ENCODE data around the gene PSD4.

Gene PSD4

DNA sequence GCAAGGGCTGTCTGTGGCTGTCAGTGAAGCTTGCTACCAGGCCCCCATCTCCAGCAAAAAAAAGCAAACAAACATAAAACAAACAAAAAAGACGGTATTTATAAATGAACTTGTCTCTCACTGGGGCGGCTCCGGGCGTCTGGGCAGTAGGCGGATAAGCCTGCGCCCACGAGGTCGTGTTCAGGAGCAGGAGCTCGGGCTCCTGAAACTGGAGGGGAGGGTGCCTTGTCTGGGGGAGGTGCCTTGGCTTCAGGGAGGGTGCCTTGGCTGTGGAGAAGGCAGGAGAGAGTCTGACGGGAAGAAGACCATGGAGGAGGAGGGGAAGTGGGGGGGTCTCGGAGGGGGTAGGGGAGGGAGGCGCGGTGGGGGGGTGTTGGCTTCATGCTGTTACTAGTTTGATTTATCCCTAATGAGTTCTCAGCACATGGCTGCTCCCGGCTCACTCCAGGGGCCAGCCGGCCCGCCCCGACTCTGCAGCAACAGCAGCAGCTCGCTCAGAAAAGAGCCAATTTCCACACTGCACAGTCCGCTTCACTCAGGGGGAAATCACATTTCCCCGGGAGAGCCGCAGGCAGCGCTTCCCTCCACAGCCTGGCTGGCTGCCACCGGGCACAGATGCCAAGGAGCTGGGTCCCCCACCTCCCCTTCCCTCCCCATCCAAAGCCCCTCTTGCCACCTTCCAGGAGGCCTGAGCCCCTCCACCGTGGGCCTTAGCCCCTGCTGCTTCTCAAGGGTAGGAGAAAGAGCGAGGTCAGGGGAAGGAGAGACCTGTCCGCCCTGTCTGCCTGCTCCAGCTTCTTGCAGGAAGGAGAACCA is 38.7 kb downstream of the PSD4 start:
- H3K27me3 Mint-ChIP-seq = no peaks in the 10 kb centered on the region
- H3K4me1 Mint-ChIP-seq (ENCODE audit: low read depth) = peaks cover 13% of the 10 kb centered on the region
- H3K27ac Mint-ChIP-seq = no peak overlapping the region
- H3K4me3 Mint-ChIP-seq = no peak overlapping the region
- no peaks in the 10 kb centered on the region for H3K9me3 Mint-ChIP-seq (ENCODE audit: low read depth)
- no peaks in the 10 kb centered on the region for H3K36me3 Mint-ChIP-seq

DNA sequence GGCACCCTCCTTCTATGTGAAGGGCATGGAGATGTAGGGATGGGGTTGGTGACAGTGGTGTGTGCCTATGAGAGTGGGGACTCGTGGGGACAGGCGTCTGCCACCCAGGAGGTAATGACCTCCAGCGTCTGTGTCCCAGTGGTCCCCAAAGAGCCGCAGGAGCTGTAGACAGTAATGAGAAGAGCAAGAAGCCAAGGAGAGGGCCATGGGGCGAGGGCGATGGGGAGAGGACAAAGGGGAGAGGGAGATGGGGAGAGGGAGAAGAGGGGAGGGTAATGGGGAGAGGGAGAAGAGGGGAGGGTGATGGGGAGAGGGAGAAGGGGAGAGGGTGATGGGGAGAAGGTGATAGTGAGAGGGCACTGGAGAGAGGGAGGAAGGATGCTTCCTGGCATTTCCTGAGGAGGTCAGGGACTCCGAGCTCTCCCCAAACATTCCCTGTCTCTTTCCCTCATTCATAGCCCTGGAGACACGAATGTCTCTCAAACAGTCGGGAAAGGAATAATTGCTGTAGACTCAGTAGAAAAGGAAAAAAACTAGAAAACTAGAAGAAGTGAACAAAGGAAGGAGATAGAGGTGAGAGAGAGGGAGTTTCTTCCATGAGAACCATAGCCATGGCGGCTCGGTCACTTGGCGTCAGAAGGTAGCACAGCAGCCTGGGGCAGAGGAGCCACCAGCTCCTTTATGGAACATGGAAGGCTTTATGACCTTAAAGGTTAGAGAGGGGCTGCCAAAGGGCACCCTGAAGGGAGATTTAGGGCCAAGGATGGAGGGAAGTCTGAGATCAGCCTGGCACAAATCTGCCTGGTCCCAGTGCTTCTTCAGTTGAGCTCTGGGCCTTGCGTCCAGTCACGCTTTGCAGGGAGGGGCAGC is 39.5 kb downstream of the PSD4 start:
- H3K4me1 Mint-ChIP-seq (ENCODE audit: low read depth) = peaks cover 18% of the 10 kb centered on the region
- no peaks in the 10 kb centered on the region for H3K36me3 Mint-ChIP-seq
- no peak overlapping the region for H3K4me3 Mint-ChIP-seq
- no peaks in the 10 kb centered on the region for H3K27me3 Mint-ChIP-seq
- no peaks in the 10 kb centered on the region for H3K9me3 Mint-ChIP-seq (ENCODE audit: low read depth)
- H3K27ac Mint-ChIP-seq = no peak overlapping the region

DNA sequence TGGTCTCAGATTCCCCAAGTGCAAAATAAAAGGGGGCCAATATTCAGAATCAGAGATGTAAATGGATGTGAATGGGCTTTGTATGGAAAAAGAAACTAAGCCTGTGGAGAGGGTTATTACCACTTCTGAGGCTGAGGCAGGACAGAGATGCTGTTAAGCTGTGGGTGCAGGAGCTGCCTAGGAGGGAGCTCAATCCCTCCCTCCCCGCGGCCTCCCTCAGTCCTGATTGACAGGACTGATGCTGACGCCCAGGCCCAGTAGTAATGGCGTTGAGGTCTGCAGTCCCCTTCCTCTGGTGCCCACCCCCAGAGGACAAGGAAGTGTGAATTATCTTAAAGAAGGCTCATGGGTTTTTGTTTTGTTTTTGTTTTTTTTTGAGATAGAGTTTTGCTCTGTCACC is 40.4 kb downstream of the PSD4 start:
- Mint-ChIP-seq H3K4me1 (ENCODE audit: low read depth) (peaks cover 24% of the 10 kb centered on the region), H3K4me3 (no peak overlapping the region), H3K9me3 (ENCODE audit: low read depth) (no peaks in the 10 kb centered on the region), H3K36me3 (no peaks in the 10 kb centered on the region), H3K27me3 (no peaks in the 10 kb centered on the region), H3K27ac (no peak overlapping the region)

DNA sequence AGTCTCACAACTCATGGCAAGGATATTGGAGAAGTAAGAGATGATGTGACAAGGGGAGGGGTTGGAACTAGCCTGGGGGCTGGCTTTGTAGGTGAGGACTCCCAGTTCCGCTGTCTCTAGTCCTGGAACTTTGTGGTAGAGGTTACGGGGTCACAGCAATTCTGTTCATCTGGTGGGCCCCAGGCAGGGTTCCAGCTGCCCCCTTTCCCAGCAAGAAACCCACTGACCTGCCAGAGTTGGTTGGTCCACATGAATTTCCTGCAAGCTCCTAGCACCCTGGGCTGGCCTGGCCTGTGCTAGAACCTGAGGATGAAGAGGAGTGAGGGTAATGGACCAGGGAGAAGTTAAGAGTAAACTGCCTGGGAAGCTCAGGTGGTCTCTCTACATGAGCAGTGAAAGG is 41.3 kb downstream of the PSD4 start:
- Mint-ChIP-seq H3K9me3 (ENCODE audit: low read depth) (no peaks in the 10 kb centered on the region), H3K36me3 (no peaks in the 10 kb centered on the region), H3K27me3 (no peaks in the 10 kb centered on the region), H3K4me3 (no peak overlapping the region), H3K4me1 (ENCODE audit: low read depth) (peaks cover 26% of the 10 kb centered on the region), H3K27ac (no peak overlapping the region)

DNA sequence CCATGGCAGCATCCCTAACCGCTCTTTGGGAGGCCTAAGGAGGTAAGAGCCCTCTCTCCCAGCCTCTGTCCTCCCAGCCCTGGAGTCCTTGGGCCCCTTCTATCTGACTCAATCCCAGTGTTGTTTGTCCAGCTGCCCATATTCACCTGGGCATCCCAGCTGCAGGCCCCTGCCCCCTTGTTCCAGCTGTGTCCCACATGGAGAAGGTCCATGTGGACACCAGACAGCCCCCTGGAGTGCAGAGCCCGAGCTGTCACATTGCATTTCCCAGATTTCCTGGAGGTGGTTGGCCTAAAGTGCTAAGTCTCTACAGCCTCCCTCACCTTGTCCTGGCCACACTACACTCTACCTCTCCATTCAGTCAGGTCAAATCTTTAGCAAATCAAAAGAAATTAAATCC is 42.5 kb downstream of the PSD4 start:
- no peak overlapping the region for H3K4me3 Mint-ChIP-seq
- H3K4me1 Mint-ChIP-seq (ENCODE audit: low read depth) = peaks cover 24% of the 10 kb centered on the region
- H3K36me3 Mint-ChIP-seq = no peaks in the 10 kb centered on the region
- H3K9me3 Mint-ChIP-seq (ENCODE audit: low read depth) = no peaks in the 10 kb centered on the region
- H3K27me3 Mint-ChIP-seq = no peaks in the 10 kb centered on the region
- H3K27ac Mint-ChIP-seq = no peak overlapping the region

DNA sequence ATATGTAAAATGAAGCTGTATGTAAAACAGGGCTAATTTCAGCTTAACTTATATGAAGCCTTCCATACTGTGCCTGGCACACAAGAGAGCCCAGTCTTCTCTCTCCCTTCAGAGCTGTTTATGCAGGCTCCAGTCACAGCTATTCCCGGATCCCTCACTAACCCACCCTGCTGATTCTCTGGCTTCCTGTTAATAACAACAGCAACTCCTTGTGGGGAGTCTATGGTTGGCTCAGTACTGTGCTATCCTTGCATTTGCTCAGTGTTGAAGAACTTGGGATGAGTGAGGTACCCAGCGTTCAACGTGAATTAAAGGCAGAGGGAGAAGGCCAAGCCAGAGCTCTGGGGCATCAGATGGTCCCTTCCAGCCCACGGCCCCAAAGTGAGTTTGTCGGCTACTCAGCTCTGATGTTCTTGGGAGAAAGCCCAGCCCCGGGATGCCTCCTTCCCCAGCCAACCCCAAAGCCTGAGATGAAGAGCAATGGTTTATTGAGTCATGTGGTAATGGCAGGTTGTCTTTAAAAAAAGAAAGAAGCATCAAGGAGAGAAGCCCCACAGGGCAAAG is 43.2 kb downstream of the PSD4 start:
- no peaks in the 10 kb centered on the region for H3K27me3 Mint-ChIP-seq
- H3K27ac Mint-ChIP-seq = no peak overlapping the region
- H3K36me3 Mint-ChIP-seq = no peaks in the 10 kb centered on the region
- H3K4me1 Mint-ChIP-seq (ENCODE audit: low read depth) = peaks cover 24% of the 10 kb centered on the region
- no peak overlapping the region for H3K4me3 Mint-ChIP-seq
- H3K9me3 Mint-ChIP-seq (ENCODE audit: low read depth) = no peaks in the 10 kb centered on the region

DNA sequence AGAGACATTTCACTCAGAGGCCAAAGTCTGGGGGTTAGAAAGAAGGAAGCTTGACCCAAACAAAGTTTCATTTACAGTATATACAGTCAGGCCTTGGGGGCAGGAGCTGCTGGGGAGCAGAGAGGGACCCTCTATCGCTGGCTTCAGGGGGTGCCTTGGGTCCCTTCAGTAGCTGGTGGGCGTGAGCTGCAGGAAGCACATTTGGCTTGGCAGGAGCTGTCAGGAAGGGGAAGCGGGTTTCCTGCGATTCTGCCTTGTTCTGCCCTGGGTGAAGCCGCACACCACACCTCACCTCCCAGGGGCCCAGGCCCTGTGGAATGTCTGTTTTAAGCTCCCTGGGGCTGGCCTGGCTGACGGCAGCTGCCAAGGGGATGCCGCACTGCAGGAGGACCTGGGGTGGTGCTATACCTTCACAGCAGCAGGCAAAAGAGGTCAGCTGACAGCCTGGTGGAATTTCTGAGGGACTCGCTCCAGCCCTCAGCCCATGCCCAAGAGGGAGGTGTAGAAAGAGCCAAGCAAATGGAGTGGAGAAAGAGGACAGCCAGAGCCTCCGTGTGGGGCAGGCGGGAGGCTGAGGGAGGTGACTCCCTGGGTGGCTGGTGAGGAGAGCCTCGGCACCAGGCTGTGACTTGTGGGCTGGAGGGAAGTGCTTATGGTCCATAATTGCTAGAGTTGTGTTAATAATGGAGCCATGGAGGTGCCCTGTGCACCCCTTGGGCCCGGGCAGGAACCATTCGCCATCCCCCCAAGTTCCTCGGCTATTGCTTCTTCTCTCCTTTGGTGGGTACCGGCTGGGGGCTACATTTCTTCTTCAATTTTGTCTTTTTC is 43.9 kb downstream of the PSD4 start:
- Mint-ChIP-seq H3K9me3 (ENCODE audit: low read depth) (no peaks in the 10 kb centered on the region), H3K27ac (no peak overlapping the region), H3K4me1 (ENCODE audit: low read depth) (peaks cover 24% of the 10 kb centered on the region), H3K4me3 (no peak overlapping the region), H3K27me3 (no peaks in the 10 kb centered on the region), H3K36me3 (no peaks in the 10 kb centered on the region)

DNA sequence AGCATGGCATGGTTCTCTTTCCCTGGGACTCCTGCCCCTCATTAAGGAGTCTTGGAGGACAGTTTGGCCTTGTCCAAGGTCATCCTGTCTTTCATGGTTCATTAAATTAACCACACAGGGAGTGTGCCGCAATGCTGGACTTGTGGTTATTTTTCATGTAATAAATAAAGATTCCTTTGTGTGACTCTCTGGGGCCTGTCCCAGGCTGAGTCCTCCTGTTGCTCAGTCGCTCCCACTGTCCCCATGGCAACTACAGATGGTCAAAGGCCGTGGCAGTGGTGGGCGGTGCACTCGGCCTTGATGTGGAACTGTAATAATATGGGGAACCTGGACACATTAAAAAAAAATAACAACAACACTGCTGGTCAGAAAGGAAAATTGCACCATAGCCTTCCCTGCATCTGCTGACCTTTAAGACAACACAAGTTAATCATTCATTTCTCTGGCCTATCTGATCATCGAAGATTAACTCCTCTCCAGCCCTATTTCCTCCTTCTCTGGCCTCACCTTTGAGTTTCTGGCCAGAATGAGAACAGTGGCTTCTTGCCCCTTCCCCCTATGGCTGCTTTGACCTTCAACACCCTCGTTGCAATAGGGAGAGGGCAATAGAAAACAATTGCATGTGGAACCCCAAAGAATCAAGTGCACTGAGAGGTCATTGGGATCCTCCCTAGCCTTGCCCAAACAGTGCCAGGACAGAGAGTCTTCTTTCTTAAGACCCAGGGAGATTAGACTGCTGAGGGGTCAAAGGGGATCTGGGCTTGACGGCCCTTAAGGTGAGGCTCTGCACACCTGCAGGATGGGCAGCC is 44.7 kb downstream of the PSD4 start:
- H3K36me3 Mint-ChIP-seq = no peaks in the 10 kb centered on the region
- no peaks in the 10 kb centered on the region for H3K9me3 Mint-ChIP-seq (ENCODE audit: low read depth)
- H3K27me3 Mint-ChIP-seq = no peaks in the 10 kb centered on the region
- no peak overlapping the region for H3K4me3 Mint-ChIP-seq
- peaks cover 24% of the 10 kb centered on the region for H3K4me1 Mint-ChIP-seq (ENCODE audit: low read depth)
- H3K27ac Mint-ChIP-seq = no peak overlapping the region

DNA sequence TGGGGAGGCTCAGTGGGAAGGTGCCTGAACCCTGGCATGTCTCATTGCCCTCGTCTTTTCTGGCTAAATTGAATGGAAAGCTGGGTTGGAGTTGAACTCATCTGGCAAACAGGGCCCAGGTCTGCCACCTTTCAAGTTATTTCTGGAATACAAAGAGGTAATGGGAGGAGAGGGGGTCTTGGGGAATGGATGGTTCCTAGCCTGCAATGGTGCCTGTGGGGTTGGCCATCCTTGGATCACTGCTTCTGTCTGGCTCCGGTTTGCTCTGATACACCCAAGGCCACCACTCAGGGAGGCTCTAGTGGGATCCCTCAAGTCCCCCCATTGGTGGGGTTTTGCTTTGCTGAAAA is 45.3 kb downstream of the PSD4 start:
- Mint-ChIP-seq H3K27ac (no peak overlapping the region), H3K9me3 (ENCODE audit: low read depth) (no peaks in the 10 kb centered on the region), H3K27me3 (no peaks in the 10 kb centered on the region), H3K4me1 (ENCODE audit: low read depth) (peaks cover 24% of the 10 kb centered on the region), H3K4me3 (no peak overlapping the region), H3K36me3 (no peaks in the 10 kb centered on the region)

DNA sequence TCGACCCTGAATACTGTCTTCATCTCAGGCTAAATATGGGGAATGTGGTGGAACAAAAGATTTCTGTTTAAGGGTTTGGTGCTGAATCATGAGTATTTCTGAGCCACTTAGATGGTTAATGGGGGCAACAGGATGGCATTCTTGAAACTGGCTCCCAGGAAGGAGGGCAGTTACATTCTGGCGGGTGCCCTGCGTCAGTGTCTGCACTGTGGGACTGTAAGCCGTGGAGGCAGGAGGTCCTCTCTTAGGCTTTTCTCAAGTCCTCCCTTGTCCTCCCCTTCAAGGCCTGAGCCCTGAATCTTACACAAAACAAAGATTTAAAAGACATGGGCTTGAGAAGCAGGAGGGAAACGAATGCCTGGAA is 45.7 kb downstream of the PSD4 start:
- Mint-ChIP-seq H3K27ac (no peak overlapping the region), H3K27me3 (no peaks in the 10 kb centered on the region), H3K9me3 (ENCODE audit: low read depth) (no peaks in the 10 kb centered on the region), H3K4me1 (ENCODE audit: low read depth) (peaks cover 24% of the 10 kb centered on the region), H3K36me3 (no peaks in the 10 kb centered on the region), H3K4me3 (no peak overlapping the region)

DNA sequence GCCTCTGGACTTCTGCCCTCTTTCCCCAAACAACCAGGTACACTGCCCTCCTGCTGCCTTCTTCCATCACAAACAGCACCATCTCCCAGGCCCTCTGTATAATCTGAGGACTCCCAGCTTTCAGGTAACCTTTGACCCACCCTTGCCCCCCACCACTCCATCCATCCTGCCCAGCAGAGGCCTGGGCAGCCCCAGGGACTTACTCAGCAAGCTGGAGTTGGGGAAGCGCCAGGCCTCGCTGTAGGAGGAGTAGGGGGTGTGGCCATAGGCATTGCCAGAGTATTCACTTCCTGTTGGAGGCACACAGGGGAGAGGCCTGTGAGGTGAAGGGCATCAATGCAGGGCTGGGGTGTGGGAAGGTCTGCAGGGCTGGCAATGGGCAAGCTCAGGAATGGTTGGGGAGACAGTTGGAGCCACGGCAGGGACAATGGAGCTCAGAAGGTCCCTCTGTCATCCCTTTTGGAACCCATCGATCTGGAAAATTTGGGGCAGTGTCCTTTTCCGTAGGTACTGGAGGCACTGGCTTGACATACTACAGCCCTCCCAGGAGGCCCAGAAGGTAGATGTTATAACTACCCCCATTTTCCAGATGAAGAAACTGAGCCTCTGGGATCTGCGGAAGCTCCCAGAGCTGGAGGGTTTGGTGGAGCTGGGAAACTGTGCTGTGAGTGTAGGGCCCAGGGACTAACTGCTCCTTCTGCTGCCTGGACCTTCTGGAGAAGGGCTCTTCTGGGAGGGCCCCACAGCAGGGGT is 46.3 kb downstream of the PSD4 start:
- peaks cover 24% of the 10 kb centered on the region for H3K4me1 Mint-ChIP-seq (ENCODE audit: low read depth)
- H3K36me3 Mint-ChIP-seq = no peaks in the 10 kb centered on the region
- H3K27me3 Mint-ChIP-seq = no peaks in the 10 kb centered on the region
- no peak overlapping the region for H3K27ac Mint-ChIP-seq
- H3K4me3 Mint-ChIP-seq = no peak overlapping the region
- H3K9me3 Mint-ChIP-seq (ENCODE audit: low read depth) = no peaks in the 10 kb centered on the region

DNA sequence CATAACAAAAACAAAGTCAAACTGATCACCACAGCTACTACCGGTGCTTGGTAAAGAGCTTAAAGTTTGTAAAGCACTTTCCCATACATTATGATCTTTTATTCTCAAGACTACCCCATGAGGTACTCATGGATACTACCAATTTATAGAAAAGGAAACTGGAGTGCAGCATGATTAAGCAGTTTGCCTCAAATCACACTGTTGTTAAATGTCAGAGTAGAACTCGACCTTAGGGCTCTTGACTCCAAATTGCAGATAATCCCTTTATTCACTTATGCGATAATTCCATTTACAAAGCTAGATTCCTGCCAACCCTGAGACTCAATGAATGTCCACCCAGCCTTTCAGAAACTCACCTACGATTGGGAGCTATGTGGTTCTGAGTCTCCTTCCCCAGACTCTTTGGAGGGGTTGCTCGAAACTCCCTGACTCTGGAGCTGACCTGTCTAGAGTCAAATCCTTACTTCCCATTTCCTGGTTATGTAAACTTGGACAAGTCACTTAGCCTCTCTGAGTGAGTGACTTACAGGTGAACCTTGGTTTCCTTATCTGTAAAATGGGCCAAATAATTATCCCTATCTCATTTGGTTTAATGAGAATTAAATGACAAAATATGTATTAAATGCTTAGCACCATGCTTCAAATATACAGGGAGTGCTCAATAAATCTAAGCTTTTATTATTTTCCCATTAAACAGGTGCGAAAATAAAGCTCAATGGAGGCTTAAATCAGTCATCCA is 47.4 kb downstream of the PSD4 start:
- Mint-ChIP-seq H3K4me3 (no peak overlapping the region), H3K9me3 (ENCODE audit: low read depth) (no peaks in the 10 kb centered on the region), H3K27ac (no peak overlapping the region), H3K36me3 (no peaks in the 10 kb centered on the region), H3K4me1 (ENCODE audit: low read depth) (peaks cover 24% of the 10 kb centered on the region), H3K27me3 (no peaks in the 10 kb centered on the region)

DNA sequence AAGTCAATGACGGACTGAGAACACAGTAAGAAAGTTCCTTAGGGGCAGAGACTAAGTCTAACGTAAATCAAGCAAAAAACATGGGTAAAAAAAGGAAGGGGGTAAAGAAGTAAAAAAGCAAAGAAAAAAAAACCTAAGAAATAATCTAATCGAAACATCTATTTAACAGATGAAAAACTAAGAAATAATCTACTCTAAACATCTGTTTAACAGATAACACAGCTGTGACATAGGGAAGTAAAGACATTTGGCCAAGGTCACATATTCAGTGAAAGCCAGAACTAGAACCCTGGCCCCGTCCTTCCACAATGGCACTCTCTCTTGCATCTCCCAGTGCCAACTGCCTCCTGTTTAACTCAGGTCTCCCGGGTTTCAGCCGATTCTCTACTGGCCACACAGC is 48.1 kb downstream of the PSD4 start:
- Mint-ChIP-seq H3K27ac (no peak overlapping the region), H3K9me3 (ENCODE audit: low read depth) (no peaks in the 10 kb centered on the region)

More for the DNA sequence above, 48.1 kb downstream of the PSD4 start:
- H3K4me1 Mint-ChIP-seq (ENCODE audit: low read depth) = peaks cover 24% of the 10 kb centered on the region
- no peaks in the 10 kb centered on the region for H3K36me3 Mint-ChIP-seq
- H3K27me3 Mint-ChIP-seq = no peaks in the 10 kb centered on the region
- H3K4me3 Mint-ChIP-seq = no peak overlapping the region

Measured in activated naive CD8-positive, alpha-beta T cell (primary cell).